Activated T-cell treated with anti-CD3 and anti-CD28 coated beads, Interleukin-2, amount 50 U/mL, for 72 hours (primary cell): ENCODE data around the gene ZNF595. TPM values are rescaled to one million over a fixed set of nuclear protein-coding genes. Genes with fewer than 3 reads are reported as not detected.
"Not testable (repeated sequence)": the region's sequence is repeated elsewhere in the genome, so short reads cannot be mapped to it uniquely, and the experiment has no call there.

Experiments used
- ATAC-seq, 2 donors: fragments of 150-1000 bp; cut with Tn5 transposase; replicated peaks in 1 of 2; 2 replicates each; pipeline ENCODE4 v1.10.0; 2021; ENCODE audit warnings: moderate library complexity in 2 of 2, mild to moderate bottlenecking in 1 of 2
- DNase-seq, 2 donors: peaks; one replicate each; pipeline ENCODE4 v3.0.0; 2021 to 2022; ENCODE audit warnings: mixed read lengths in 1 of 2
- H3K27ac Mint-ChIP-seq: one replicate; pipeline ENCODE4 v1.8.0; 2022; ENCODE audit warnings: mild to moderate bottlenecking, moderate library complexity, mixed read lengths
- H3K27me3 Mint-ChIP-seq: one replicate; pipeline ENCODE4 v1.8.0; 2022; ENCODE audit warnings: low read depth, mixed read lengths
- H3K36me3 Mint-ChIP-seq, 2 donors: one replicate each; pipeline ENCODE4 v1.8.0; 2022; ENCODE audit warnings: mixed read lengths in 2 of 2, mild to moderate bottlenecking in 1 of 2; ENCODE audit not compliant: insufficient read depth in 2 of 2
- H3K4me1 Mint-ChIP-seq: one replicate; pipeline ENCODE4 v1.8.0; 2022; ENCODE audit warnings: low read depth, mixed read lengths
- H3K4me3 Mint-ChIP-seq, 2 donors: one replicate each; pipeline ENCODE4 v1.8.0; 2022; ENCODE audit warnings: mild to moderate bottlenecking in 2 of 2, mixed read lengths in 2 of 2, moderate library complexity in 2 of 2
- H3K9me3 Mint-ChIP-seq, 2 donors: one replicate each; pipeline ENCODE4 v1.8.0; 2022; ENCODE audit warnings: mixed read lengths in 2 of 2
- total RNA-seq, 2 donors: library from RNA; stranded (reverse); gene quantifications; one replicate each; pipeline ENCODE4 v1.2.3, GENCODE V29; 2022

ZNF595 gene
- total RNA-seq, 2 donors from 2014 or later = 3.0 to 3.4 TPM

- Mint-ChIP-seq H3K27me3 (peaks cover 34% of the 10 kb centered on the region), H3K36me3 (peaks cover 36 to 38% of the 10 kb centered on the region in 2 donors), H3K4me3 (no peak overlapping the region), H3K9me3 (peaks cover 26 to 32% of the 10 kb centered on the region in 2 donors), H3K27ac (no peak overlapping the region), H3K4me1 (peaks cover 6% of the 10 kb centered on the region)
- ATAC-seq (no peak), DNase-seq (no peak)
Measured at GRCh38 chr4:112771-113170, 59.6 kb downstream of the ZNF595 start.

- H3K9me3 Mint-ChIP-seq = peaks cover 22 to 33% of the 10 kb centered on the region in 2 donors
- no peak overlapping the region for H3K4me3 Mint-ChIP-seq
- no peak overlapping the region for H3K27ac Mint-ChIP-seq
- H3K36me3 Mint-ChIP-seq = peaks cover 32 to 33% of the 10 kb centered on the region in 2 donors
- DNase-seq = no peak
- H3K27me3 Mint-ChIP-seq = peaks cover 24% of the 10 kb centered on the region
- peaks cover 6% of the 10 kb centered on the region for H3K4me1 Mint-ChIP-seq
- no peak for ATAC-seq
Measured at GRCh38 chr4:113732-114131, 60.6 kb downstream of the ZNF595 start.

GRCh38 chr4:114149-114548 lies 61.0 kb downstream of the ZNF595 start:
- H3K36me3 Mint-ChIP-seq = peaks cover 29% of the 10 kb centered on the region in 2 donors
- DNase-seq = no peak
- peaks cover 20% of the 10 kb centered on the region for H3K27me3 Mint-ChIP-seq
- no peak overlapping the region for H3K27ac Mint-ChIP-seq
- peaks cover 6% of the 10 kb centered on the region for H3K4me1 Mint-ChIP-seq
- H3K4me3 Mint-ChIP-seq = no peak overlapping the region
- peaks cover 19 to 32% of the 10 kb centered on the region in 2 donors for H3K9me3 Mint-ChIP-seq
- peak in 1 of 2 donors; percentile 45 for ATAC-seq

GRCh38 chr4:116499-116898 lies 63.4 kb downstream of the ZNF595 start:
- Mint-ChIP-seq H3K4me3 (no peak overlapping the region), H3K4me1 (peaks cover 19% of the 10 kb centered on the region), H3K36me3 (peaks cover 23 to 26% of the 10 kb centered on the region in 2 donors), H3K9me3 (peaks cover 11 to 26% of the 10 kb centered on the region in 2 donors), H3K27ac (no peak overlapping the region), H3K27me3 (peaks cover 5% of the 10 kb centered on the region)
- ATAC-seq (peak in 1 of 2 donors; percentile 54), DNase-seq (no peak)

- H3K27me3 Mint-ChIP-seq = no peaks in the 10 kb centered on the region
- peak overlapping the region; percentile 58 for H3K27ac Mint-ChIP-seq
- H3K36me3 Mint-ChIP-seq = peaks cover 43 to 45% of the 10 kb centered on the region in 2 donors
- H3K4me1 Mint-ChIP-seq = peaks cover 24% of the 10 kb centered on the region
- no peak for DNase-seq
- ATAC-seq = no peak
- H3K4me3 Mint-ChIP-seq = peak overlapping the region in 1 of 2 donors; percentile 71
- H3K9me3 Mint-ChIP-seq = peaks cover 8 to 20% of the 10 kb centered on the region in 2 donors
Measured at GRCh38 chr4:120616-121015, 67.5 kb downstream of the ZNF595 start.

- H3K9me3 Mint-ChIP-seq = peaks cover 8 to 22% of the 10 kb centered on the region in 2 donors
- ATAC-seq (no peak), DNase-seq (peak; percentile 21 to 26)
- peak overlapping the region; percentile 24 to 71 for H3K4me3 Mint-ChIP-seq
- peaks cover 34% of the 10 kb centered on the region for H3K4me1 Mint-ChIP-seq
- no peaks in the 10 kb centered on the region for H3K27me3 Mint-ChIP-seq
- peaks cover 42 to 45% of the 10 kb centered on the region in 2 donors for H3K36me3 Mint-ChIP-seq
- H3K27ac Mint-ChIP-seq = peak overlapping the region; percentile 34
Measured at GRCh38 chr4:121408-122084, 68.4 kb downstream of the ZNF595 start.

GRCh38 chr4:123922-124274 lies 70.8 kb downstream of the ZNF595 start:
- H3K27ac Mint-ChIP-seq = peak overlapping the region; percentile 94
- not testable (repeated sequence) for ATAC-seq, DNase-seq, H3K27me3 Mint-ChIP-seq
- peaks cover 8 to 15% of the 10 kb centered on the region in 2 donors for H3K9me3 Mint-ChIP-seq
- peaks cover 33 to 40% of the 10 kb centered on the region in 2 donors for H3K36me3 Mint-ChIP-seq
- H3K4me3 Mint-ChIP-seq = peak overlapping the region; percentile 93 to 95
- peaks cover 34% of the 10 kb centered on the region for H3K4me1 Mint-ChIP-seq

GRCh38 chr4:124275-125081 lies 71.4 kb downstream of the ZNF595 start, which contains the start of gene ZNF718:
ZNF718 (plus strand) TSS chr4:124501; CDS start chr4:124671, 170 bp downstream.
- peak within 1 kb of the TSS; percentile 93 to 95 for H3K4me3 Mint-ChIP-seq
- peaks cover 8 to 15% of the 10 kb centered on the region in 2 donors for H3K9me3 Mint-ChIP-seq
- DNase-seq (peak; percentile 90 to 94), ATAC-seq (peak; percentile 97)
- H3K36me3 Mint-ChIP-seq = peaks cover 30 to 40% of the 10 kb centered on the region in 2 donors
- H3K4me1 Mint-ChIP-seq = peaks cover 34% of the 10 kb centered on the region
- H3K27ac Mint-ChIP-seq = peak within 1 kb of the TSS; percentile 94
- H3K27me3 Mint-ChIP-seq = no peaks in the 10 kb centered on the region

- H3K9me3 Mint-ChIP-seq = peaks cover 8 to 15% of the 10 kb centered on the region in 2 donors
- ATAC-seq = peak; percentile 6 to 14
Measured at GRCh38 chr4:125091-125771, 72.1 kb downstream of the ZNF595 start.

GRCh38 chr4:125833-126232 lies 72.7 kb downstream of the ZNF595 start:
- DNase-seq (no peak), ATAC-seq (no peak)
- peak overlapping the region; percentile 14 for H3K27ac Mint-ChIP-seq
- H3K36me3 Mint-ChIP-seq = peaks cover 30 to 40% of the 10 kb centered on the region in 2 donors
- peaks cover 8 to 15% of the 10 kb centered on the region in 2 donors for H3K9me3 Mint-ChIP-seq
- H3K4me1 Mint-ChIP-seq = peaks cover 28% of the 10 kb centered on the region
- H3K4me3 Mint-ChIP-seq = peak overlapping the region; percentile 93 to 95
- no peaks in the 10 kb centered on the region for H3K27me3 Mint-ChIP-seq

More at GRCh38 chr4:125091-125771, 72.1 kb downstream of the ZNF595 start:
- Mint-ChIP-seq H3K4me3 (peak overlapping the region; percentile 93 to 95), H3K27ac (peak overlapping the region; percentile 94), H3K4me1 (peaks cover 34% of the 10 kb centered on the region), H3K36me3 (peaks cover 30 to 40% of the 10 kb centered on the region in 2 donors), H3K27me3 (no peaks in the 10 kb centered on the region)
- DNase-seq = peak; percentile 46 to 50

GRCh38 chr4:132483-132882 lies 79.4 kb downstream of the ZNF595 start:
- Mint-ChIP-seq H3K4me1 (peaks cover 7% of the 10 kb centered on the region), H3K9me3 (peaks cover 5 to 10% of the 10 kb centered on the region in 2 donors), H3K4me3 (no peak overlapping the region), H3K27me3 (no peaks in the 10 kb centered on the region), H3K27ac (no peak overlapping the region), H3K36me3 (peaks cover 20 to 39% of the 10 kb centered on the region in 2 donors)
- DNase-seq (no peak), ATAC-seq (no peak)
